ENCODE measurements around the gene CYP27B1.

CYP27B1 gene

GRCh38 chr12:57751788-57752667 lies 14.8 kb downstream of the CYP27B1 start, which contains the start of gene CDK4:
TSS of gene CDK4 (minus strand) at chr12:57752310. CDS start at chr12:57751717, 593 bp downstream.
- DNase-seq (ENCODE audit: low read depth), result peak; percentile 100

GRCh38 chr12:57751432-57751787 lies 15.5 kb downstream of the CYP27B1 start:
- DNase-seq (ENCODE audit: low read depth), result no peak

GRCh38 chr12:57750561-57751431 lies 16.1 kb downstream of the CYP27B1 start:
- no peak for DNase-seq (ENCODE audit: low read depth)

DNA sequence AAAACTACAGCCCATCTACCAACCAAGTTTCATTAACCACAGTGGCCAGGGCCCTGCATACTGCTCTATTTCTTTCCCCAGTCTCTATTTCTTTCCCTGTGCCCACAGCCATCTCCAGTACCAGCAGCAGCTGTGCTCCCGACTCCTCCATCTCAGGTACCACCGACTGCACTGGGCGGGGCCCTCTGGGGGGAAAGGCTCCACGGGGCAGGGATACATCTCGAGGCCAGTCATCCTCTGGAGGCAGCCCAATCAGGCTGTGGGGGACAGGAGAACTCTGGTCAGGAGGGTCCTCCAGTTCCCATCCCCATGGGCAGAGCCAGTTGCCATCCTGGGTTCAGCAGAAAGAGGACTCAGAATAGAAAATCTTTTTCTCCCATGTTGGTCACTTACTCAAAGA lies 17.8 kb downstream of the CYP27B1 start:
- DNase-seq (ENCODE audit: low read depth), result no peak

- no peak for DNase-seq (ENCODE audit: low read depth)
Measured at GRCh38 chr12:57746025-57746424, 20.9 kb downstream of the CYP27B1 start.

- no peak for DNase-seq (ENCODE audit: low read depth)
Measured at GRCh38 chr12:57745485-57745881, 21.4 kb downstream of the CYP27B1 start.

- DNase-seq (ENCODE audit: low read depth), result peak; percentile 98
Measured at GRCh38 chr12:57744777-57745484, 21.9 kb downstream of the CYP27B1 start, which contains the start of gene TSPAN31. TSS of gene TSPAN31 (plus strand) at chr12:57745039. CDS start at chr12:57745155, 116 bp downstream.

DNA sequence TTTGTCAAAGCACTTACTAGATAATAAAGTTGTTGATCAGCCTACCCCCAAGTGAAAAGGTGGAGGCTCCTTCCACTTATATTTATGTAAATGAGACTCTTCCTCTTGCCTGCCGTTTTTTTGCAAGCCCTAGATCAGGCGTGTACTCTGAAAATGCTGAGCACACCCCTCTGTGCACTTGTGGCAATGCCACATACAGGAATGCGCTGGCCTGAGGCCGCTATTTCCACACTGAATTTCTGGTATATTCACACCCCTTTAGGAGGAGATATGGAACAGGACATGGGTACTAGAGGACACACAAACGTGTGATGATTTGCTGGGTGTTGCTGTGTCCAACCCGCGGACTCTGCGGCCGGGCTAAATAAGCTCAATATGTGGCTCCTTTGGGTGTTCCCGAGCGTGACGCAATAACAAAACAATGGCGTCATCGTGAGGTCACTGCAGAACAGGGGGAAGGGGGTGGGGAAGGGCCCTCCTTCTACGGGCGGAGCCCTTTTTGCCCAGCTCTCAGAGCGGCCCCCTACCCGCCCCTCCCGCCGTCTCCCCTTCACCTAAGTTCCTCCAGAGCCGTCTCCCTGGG lies 22.6 kb downstream of the CYP27B1 start:
- DNase-seq (ENCODE audit: low read depth), result peak; percentile 77

DNA sequence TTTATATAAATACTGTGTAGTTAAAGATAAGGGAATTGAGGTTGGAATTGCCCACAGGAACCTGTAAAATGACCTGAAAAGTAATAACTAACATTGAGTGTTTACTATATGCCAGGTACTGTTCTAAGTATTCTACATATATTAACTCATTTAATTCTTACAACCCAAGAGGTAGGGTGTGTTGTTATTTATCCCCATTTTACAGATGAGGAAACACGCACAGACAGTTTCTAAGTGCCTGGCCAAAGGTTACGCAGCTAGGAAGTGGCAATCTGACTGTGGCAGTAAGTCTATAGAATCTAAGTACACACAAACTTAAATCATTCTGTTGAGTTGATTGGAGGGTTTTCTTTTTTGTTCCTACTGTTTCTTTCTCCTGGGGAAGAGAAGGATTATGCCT lies 23.1 kb downstream of the CYP27B1 start:
- no peak for DNase-seq (ENCODE audit: low read depth)

DNA sequence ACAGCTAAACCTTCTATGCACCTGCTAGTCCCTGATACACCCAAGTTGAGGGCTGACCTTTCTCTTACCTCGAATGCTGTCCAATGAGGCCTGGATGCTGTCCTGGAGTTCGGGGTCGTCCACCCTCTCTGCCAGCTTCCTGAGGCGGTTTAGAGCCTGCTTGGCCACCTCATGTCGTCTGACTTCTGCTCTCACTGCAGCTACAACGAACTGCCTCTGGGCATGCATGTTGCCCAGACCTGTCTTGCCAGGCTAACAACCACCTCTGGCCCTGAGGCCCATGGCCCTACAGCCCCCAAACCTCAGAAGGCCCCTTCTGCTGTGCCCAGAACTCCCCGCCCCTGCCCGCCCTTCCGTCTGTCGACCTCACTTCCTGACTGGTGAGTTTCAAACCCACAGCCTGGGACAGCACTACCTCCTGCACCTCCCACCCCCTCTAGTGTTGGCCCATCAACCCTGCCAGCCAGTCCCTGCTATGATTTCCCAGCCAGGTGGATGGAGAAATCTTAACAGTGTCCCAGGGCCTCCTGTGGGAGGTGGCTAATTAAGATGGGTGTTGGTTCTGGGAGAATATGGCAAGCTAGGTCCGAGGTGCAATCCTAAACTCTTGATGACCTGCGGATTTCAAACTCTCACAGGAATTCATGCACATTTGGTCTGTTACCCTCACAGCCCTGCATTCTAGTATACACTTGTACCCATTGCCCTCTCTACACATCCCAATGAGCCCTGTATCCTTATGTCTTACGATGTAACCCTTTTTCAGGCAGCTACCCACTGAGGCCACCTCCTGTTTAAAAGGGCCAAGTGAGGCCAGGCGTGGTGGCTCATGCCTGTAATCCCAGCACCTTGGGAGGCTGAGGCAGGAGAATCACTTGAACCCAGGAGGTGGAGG lies 24.8 kb downstream of the CYP27B1 start:
- DNase-seq (ENCODE audit: low read depth), result no peak

DNA sequence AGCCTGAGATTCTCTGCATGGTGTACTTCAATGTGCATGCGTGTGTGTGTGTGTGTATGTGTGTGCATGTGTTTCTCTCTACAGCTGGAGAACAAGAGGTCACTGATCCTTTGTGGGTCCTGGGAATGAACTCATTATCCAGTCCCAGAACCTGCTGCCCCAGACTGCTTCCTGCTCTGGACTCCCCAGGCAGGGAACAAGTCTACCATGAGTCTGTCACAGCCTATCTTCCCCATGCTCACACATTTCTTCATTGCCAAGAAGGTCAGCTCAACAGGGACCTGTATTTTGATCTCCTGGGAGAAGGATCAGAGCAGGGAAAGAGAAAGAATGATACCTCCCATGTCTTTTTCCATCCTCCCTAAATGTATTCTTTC lies 25.5 kb downstream of the CYP27B1 start:
- no peak for DNase-seq (ENCODE audit: low read depth)

GRCh38 chr12:57740656-57741412 lies 26.0 kb downstream of the CYP27B1 start:
- DNase-seq (ENCODE audit: low read depth), result no peak

GRCh38 chr12:57739914-57740538 lies 26.9 kb downstream of the CYP27B1 start:
- no peak for DNase-seq (ENCODE audit: low read depth)

GRCh38 chr12:57739387-57739786 lies 27.5 kb downstream of the CYP27B1 start:
- no peak for DNase-seq (ENCODE audit: low read depth)

DNA sequence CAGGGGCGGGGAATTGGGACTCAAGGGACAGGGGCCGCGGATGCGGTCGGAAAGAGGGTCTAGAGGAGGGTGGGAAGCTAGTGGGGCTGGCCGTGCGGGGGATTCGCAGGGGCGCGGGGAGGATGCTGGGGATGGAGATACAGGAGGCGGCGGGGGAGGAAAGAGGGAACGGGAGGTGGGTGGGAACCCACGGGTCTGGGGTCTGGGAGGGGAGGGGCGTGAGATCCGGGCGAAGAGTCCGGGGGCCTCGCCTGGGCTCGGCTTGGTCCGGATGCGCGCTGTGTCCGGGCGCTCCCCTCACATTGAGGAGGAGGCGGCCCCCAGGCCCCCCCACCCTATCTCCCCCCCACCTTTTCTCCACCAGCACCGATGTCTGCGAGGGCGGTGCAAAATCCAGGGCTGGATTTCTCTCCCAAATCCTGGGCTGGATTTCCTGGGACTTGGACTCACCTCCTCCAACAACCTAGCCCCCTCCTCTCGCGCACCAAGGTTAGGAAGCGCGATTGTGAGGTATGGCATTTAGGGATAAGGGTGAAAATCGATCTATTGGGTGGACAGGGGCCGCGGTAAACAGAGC lies 28.1 kb downstream of the CYP27B1 start, which contains the start of gene AGAP2:
TSS of gene AGAP2 (minus strand) at position 82 of the 577 bp plus-strand sequence. CDS start 496 bp downstream, outside the sequence.
- no peak for DNase-seq (ENCODE audit: low read depth)

GRCh38 chr12:57737467-57738460 lies 29.1 kb downstream of the CYP27B1 start:
- DNase-seq (ENCODE audit: low read depth), result no peak

- no peak for DNase-seq (ENCODE audit: low read depth)
Measured at GRCh38 chr12:57736741-57737466, 30.0 kb downstream of the CYP27B1 start.

Data from fibroblast of the conjunctiva (primary cell).